HG03342 (cell line): ENCODE measurements around the gene IPCEF1.
A peak's percentile ranks its signal among the peaks of the same experiment; 100 is the strongest.

Experiments used
- ATAC-seq: cut with Tn5 transposase; IDR thresholded peaks from one replicate; pipeline ENCODE4 v1.9.1; 2021; ENCODE audit warnings: mild to moderate bottlenecking, moderate library complexity; ENCODE audit not compliant: unreplicated experiment

The IPCEF1 gene

GRCh38 chr6:154298297-154298696 is 58.3 kb downstream of the IPCEF1 start:
- peak; percentile 37 for ATAC-seq

- ATAC-seq: no peak
These were observed 58.9 kb downstream of the IPCEF1 start for GRCh38 chr6:154297721-154298120.

GRCh38 chr6:154297210-154297609 is 59.4 kb downstream of the IPCEF1 start:
- ATAC-seq: no peak

- ATAC-seq: no peak
These were observed 60.9 kb downstream of the IPCEF1 start for GRCh38 chr6:154295733-154296132.

- ATAC-seq: no peak
These were observed 63.6 kb downstream of the IPCEF1 start for GRCh38 chr6:154292855-154293519.

- ATAC-seq: no peak
These were observed 64.5 kb downstream of the IPCEF1 start for GRCh38 chr6:154292066-154292465.

- no peak for ATAC-seq
These were observed 66.6 kb downstream of the IPCEF1 start for GRCh38 chr6:154289818-154290508.

GRCh38 chr6:154285826-154286225 is 70.8 kb downstream of the IPCEF1 start:
- no peak for ATAC-seq

GRCh38 chr6:154284313-154284853 is 72.2 kb downstream of the IPCEF1 start:
- no peak for ATAC-seq

- ATAC-seq: no peak
These were observed 76.1 kb downstream of the IPCEF1 start for GRCh38 chr6:154280521-154280920.

- peak; percentile 19 for ATAC-seq
These were observed 79.0 kb downstream of the IPCEF1 start for GRCh38 chr6:154277629-154278017.

- peak; percentile 61 for ATAC-seq
These were observed 79.6 kb downstream of the IPCEF1 start for GRCh38 chr6:154276810-154277628.

- ATAC-seq: no peak
These were observed 82.4 kb downstream of the IPCEF1 start for GRCh38 chr6:154274168-154274567.

GRCh38 chr6:154268486-154268885 is 88.1 kb downstream of the IPCEF1 start:
- no peak for ATAC-seq

- ATAC-seq: no peak
These were observed 89.0 kb downstream of the IPCEF1 start for GRCh38 chr6:154267508-154268106.

GRCh38 chr6:154266560-154267099 is 90.0 kb downstream of the IPCEF1 start:
- no peak for ATAC-seq

GRCh38 chr6:154261688-154262397 is 94.8 kb downstream of the IPCEF1 start:
- ATAC-seq: no peak

- ATAC-seq: peak; percentile 87
These were observed 98.4 kb downstream of the IPCEF1 start for GRCh38 chr6:154258064-154258757.

GRCh38 chr6:154257067-154257466 is 99.5 kb downstream of the IPCEF1 start:
- ATAC-seq: no peak

GRCh38 chr6:154252678-154253077 is 103.9 kb downstream of the IPCEF1 start:
- no peak for ATAC-seq
